Adipocyte (in vitro differentiated cells): Measurements from ENCODE around the gene LIG1.

Source experiments
- DNase-seq: peaks from one replicate; pipeline ENCODE4 v3.0.0-alpha.2; 2015; ENCODE audit warnings: low read depth
- H3K27me3 ChIP-seq: replicated peaks from 2 replicates; pipeline ENCODE4 v1.7.0; 2013; ENCODE audit warnings: mild to moderate bottlenecking, low read length, moderate library complexity; ENCODE audit not compliant: control insufficient read depth, insufficient read depth
- H3K36me3 ChIP-seq: 2 replicates; pipeline ENCODE4 v1.7.0; 2013; ENCODE audit warnings: low read length, mild to moderate bottlenecking, moderate library complexity; ENCODE audit not compliant: control insufficient read depth, insufficient read depth, severe bottlenecking
- H3K4me1 ChIP-seq: 2 replicates; pipeline ENCODE4 v1.7.0; 2013; ENCODE audit warnings: mild to moderate bottlenecking, low read length, moderate library complexity; ENCODE audit not compliant: control insufficient read depth, insufficient read depth
- H3K4me3 ChIP-seq: 2 replicates; pipeline ENCODE4 v1.7.0; 2013; ENCODE audit warnings: mild to moderate bottlenecking, low read length, moderate library complexity
- H3K9ac ChIP-seq: 2 replicates; pipeline ENCODE4 v1.7.0; 2013; ENCODE audit warnings: mild to moderate bottlenecking, low read length, moderate library complexity
- H3K9me3 ChIP-seq: 2 replicates; pipeline ENCODE4 v1.7.0; 2013; ENCODE audit warnings: mild to moderate bottlenecking, low read length, moderate library complexity; ENCODE audit not compliant: control insufficient read depth

LIG1 gene

DNA sequence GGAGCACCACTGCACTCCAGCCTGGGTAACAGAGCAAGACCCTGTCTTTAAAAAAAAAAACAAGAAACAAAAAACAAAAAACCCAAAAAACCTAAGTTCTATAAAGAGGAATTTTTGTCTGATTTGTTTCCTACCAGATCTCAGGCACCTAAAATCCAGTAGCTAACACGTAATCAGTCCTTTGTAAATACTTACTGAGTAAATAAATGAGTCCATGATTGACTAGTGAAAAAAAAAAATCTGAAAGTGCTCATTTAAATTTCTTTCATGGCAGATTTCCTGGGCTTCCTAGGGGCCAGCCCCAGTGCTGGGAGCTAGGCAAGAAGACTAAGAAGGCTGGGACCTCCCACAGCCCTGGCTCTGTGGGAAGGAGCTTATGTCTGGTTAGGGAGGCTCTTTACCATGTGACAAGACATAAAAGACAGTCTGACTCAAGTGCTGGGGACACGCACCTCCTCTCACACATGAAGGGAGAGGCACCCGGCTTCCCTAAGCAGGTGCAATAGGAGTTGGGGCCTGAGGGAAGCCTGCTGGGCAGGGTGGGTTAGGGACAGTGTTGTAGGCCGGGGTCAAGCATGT lies 22.5 kb downstream of the LIG1 start:
- Histone ChIP-seq H3K9ac (no peak overlapping the region), H3K27me3 (no peaks in the 10 kb centered on the region), H3K4me1 (no peaks in the 10 kb centered on the region), H3K9me3 (no peaks in the 10 kb centered on the region), H3K4me3 (no peak overlapping the region), H3K36me3 (no peaks in the 10 kb centered on the region)
- DNase-seq, result no peak

GRCh38 chr19:48139053-48139452 lies 31.1 kb downstream of the LIG1 start:
- no peak overlapping the region for H3K9ac ChIP-seq
- H3K9me3 ChIP-seq, result no peaks in the 10 kb centered on the region
- peaks cover 3% of the 10 kb centered on the region for H3K36me3 ChIP-seq
- DNase-seq, result no peak
- no peaks in the 10 kb centered on the region for H3K27me3 ChIP-seq
- no peaks in the 10 kb centered on the region for H3K4me1 ChIP-seq
- H3K4me3 ChIP-seq, result no peak overlapping the region

DNA sequence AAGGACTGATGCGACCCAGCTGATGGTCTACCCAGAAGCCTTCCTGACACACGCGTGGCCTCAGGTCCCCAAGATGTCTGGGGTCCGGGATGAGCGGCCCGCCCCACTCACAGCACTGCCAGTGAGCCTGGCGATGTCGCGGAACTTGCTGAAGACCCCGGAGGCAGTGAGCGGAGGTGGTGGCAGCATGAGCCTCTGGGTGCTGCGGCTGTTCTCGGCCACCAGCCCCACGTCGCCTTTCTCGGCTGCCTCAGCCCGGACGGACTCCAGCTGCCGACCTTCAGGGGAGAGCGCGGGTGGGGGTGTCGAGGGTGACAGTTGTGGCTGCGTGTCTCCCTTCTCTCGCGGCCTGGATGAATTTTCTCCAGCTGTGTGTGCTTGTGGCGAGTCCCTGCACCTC lies 32.7 kb downstream of the LIG1 start:
- H3K27me3 ChIP-seq, result no peaks in the 10 kb centered on the region
- no peak overlapping the region for H3K4me3 ChIP-seq
- H3K9ac ChIP-seq, result no peak overlapping the region
- H3K4me1 ChIP-seq, result no peaks in the 10 kb centered on the region
- H3K36me3 ChIP-seq, result peaks cover 3% of the 10 kb centered on the region
- no peak for DNase-seq
- H3K9me3 ChIP-seq, result no peaks in the 10 kb centered on the region

GRCh38 chr19:48136547-48136946 lies 33.6 kb downstream of the LIG1 start:
- Histone ChIP-seq H3K27me3 (no peaks in the 10 kb centered on the region), H3K4me3 (no peak overlapping the region), H3K9me3 (no peaks in the 10 kb centered on the region), H3K9ac (no peak overlapping the region), H3K36me3 (peaks cover 3% of the 10 kb centered on the region), H3K4me1 (no peaks in the 10 kb centered on the region)
- no peak for DNase-seq

GRCh38 chr19:48135411-48135810 lies 34.7 kb downstream of the LIG1 start:
- H3K36me3 ChIP-seq, result peaks cover 3% of the 10 kb centered on the region
- no peak for DNase-seq
- no peak overlapping the region for H3K4me3 ChIP-seq

GRCh38 chr19:48133094-48133493 lies 37.0 kb downstream of the LIG1 start:
- Histone ChIP-seq H3K4me3 (no peak overlapping the region), H3K27me3 (no peaks in the 10 kb centered on the region), H3K4me1 (no peaks in the 10 kb centered on the region), H3K36me3 (no peaks in the 10 kb centered on the region), H3K9me3 (no peaks in the 10 kb centered on the region), H3K9ac (no peak overlapping the region)
- no peak for DNase-seq

More at GRCh38 chr19:48135411-48135810, 34.7 kb downstream of the LIG1 start:
- H3K27me3 ChIP-seq, result no peaks in the 10 kb centered on the region
- no peak overlapping the region for H3K9ac ChIP-seq
- no peaks in the 10 kb centered on the region for H3K4me1 ChIP-seq
- no peaks in the 10 kb centered on the region for H3K9me3 ChIP-seq

GRCh38 chr19:48127561-48127960 lies 42.6 kb downstream of the LIG1 start:
- no peak for DNase-seq
- H3K9ac ChIP-seq, result no peak overlapping the region
- no peaks in the 10 kb centered on the region for H3K36me3 ChIP-seq
- H3K9me3 ChIP-seq, result no peaks in the 10 kb centered on the region
- no peaks in the 10 kb centered on the region for H3K4me1 ChIP-seq
- no peak overlapping the region for H3K4me3 ChIP-seq
- H3K27me3 ChIP-seq, result no peaks in the 10 kb centered on the region

DNA sequence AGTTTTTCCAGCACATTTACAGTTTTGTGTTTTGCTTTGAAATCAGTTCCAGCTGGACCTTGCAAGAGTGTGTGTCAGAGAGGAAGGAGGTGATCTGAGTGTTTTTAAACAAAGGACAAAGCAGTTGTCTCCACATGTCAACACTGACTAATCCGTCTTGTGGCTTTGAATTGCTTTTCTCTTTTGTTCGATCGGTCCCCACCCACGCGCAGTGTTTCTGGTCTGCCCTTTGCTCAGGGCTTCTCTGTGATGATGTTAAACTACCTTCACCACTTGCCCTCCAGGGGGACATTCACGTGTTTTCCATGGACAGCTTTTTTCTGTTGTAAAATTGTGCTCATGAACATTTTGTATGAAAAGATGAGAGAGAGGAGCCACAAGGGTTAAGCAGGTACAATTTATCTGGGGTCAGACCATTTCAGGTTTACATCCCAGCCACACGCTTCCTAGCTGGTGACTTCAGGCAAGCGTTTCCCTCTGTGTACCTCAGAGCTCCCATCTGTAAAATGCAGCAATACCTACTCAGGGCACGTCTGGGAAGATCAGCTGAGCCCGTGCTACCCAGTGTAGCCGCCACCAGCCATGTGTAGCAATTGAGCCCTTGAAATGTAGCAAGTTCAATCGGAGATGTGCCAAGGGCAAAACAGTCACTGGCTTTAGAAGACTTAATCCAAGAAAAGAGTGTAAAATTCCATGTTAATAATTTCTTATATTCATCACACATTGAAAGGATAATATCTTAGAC lies 46.1 kb downstream of the LIG1 start:
- H3K9ac ChIP-seq, result no peak overlapping the region
- no peaks in the 10 kb centered on the region for H3K4me1 ChIP-seq
- H3K27me3 ChIP-seq, result no peaks in the 10 kb centered on the region
- no peaks in the 10 kb centered on the region for H3K9me3 ChIP-seq
- no peaks in the 10 kb centered on the region for H3K36me3 ChIP-seq
- no peak overlapping the region for H3K4me3 ChIP-seq
- DNase-seq, result peak; percentile 34

- H3K4me3 ChIP-seq, result no peak overlapping the region
- H3K27me3 ChIP-seq, result no peaks in the 10 kb centered on the region
- no peaks in the 10 kb centered on the region for H3K36me3 ChIP-seq
- no peak for DNase-seq
- no peaks in the 10 kb centered on the region for H3K9me3 ChIP-seq
- H3K9ac ChIP-seq, result no peak overlapping the region
- H3K4me1 ChIP-seq, result no peaks in the 10 kb centered on the region
Measured at GRCh38 chr19:48122421-48122820, 47.7 kb downstream of the LIG1 start.

DNA sequence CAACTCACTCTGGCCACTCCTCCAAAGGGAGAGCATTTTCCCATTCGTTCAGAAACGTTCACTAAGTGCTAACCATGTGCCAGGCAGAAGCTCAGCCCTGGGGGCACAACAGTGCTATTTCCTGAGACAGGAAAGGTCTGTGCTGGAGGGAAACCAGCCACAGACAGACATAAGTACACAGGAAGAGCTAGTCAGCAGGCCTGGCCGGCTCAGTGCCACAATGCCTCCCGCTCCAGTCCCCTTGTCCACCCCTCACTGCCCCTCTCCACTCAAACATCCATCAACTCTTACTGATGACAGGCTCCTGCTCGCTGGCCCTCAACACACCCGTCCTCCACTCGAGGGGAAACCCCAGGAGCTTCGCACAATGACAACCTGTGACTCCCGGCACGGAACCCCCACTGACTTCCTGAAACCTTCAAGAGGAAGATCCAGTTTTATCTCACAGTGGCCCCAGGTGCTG lies 48.2 kb downstream of the LIG1 start:
- DNase-seq, result no peak
- H3K9ac ChIP-seq, result no peak overlapping the region
- H3K9me3 ChIP-seq, result no peaks in the 10 kb centered on the region
- H3K36me3 ChIP-seq, result no peaks in the 10 kb centered on the region
- no peaks in the 10 kb centered on the region for H3K4me1 ChIP-seq
- no peaks in the 10 kb centered on the region for H3K27me3 ChIP-seq
- no peak overlapping the region for H3K4me3 ChIP-seq

- H3K9ac ChIP-seq, result no peak overlapping the region
- no peaks in the 10 kb centered on the region for H3K9me3 ChIP-seq
- H3K36me3 ChIP-seq, result no peaks in the 10 kb centered on the region
Measured at GRCh38 chr19:48121066-48121465, 49.1 kb downstream of the LIG1 start.

More at GRCh38 chr19:48121066-48121465, 49.1 kb downstream of the LIG1 start:
- Histone ChIP-seq H3K27me3 (no peaks in the 10 kb centered on the region), H3K4me1 (no peaks in the 10 kb centered on the region), H3K4me3 (no peak overlapping the region)
- DNase-seq, result no peak
